GM23338 (cell line): Measurements from ENCODE around the gene SLC17A8. TPM values are rescaled to one million over a fixed set of nuclear protein-coding genes. Genes with fewer than 3 reads are reported as not detected.

Source experiments
- polyA plus RNA-seq: library from polyadenylated mRNA; unstranded; fragments of >200 nt; fragmentation: Nextera tagmentation; extraction: Ambion mirVana; gene quantifications from 2 replicates; pipeline ENCODE4 v1.2.1, GENCODE V29; 2016
- total RNA-seq: library from RNA; depleted of rRNA; stranded (reverse); fragments of >200 nt; shearing (Covaris generic); gene quantifications from 2 replicates; pipeline ENCODE4 v1.2.3, GENCODE V29; 2014; rRNA removed

SLC17A8 gene
- total and polyA plus RNA-seq, 2 experiments from 2014 or later = 0.05 to 0.24 TPM

Other genes starting within 250 kb of the SLC17A8 start
- gene BLTP3B, start 214.2 kb upstream of the SLC17A8 start, total RNA-seq = 22.6 and 35.8 TPM in 2 replicates
- 9.5 and 11.2 TPM in 2 replicates for gene BLTP3B, start 214.2 kb upstream of the SLC17A8 start, polyA plus RNA-seq
- gene ACTR6, start 156.3 kb upstream of the SLC17A8 start, total RNA-seq = 30.1 and 44.7 TPM in 2 replicates
- 42.5 and 44.2 TPM in 2 replicates for gene ACTR6, start 156.3 kb upstream of the SLC17A8 start, polyA plus RNA-seq
- 2.2 and 2.5 TPM in 2 replicates for gene DEPDC4, start 90.0 kb upstream of the SLC17A8 start, total RNA-seq
- gene DEPDC4, start 90.0 kb upstream of the SLC17A8 start, polyA plus RNA-seq = 9.4 and 10.2 TPM in 2 replicates
- gene SCYL2, start 89.9 kb upstream of the SLC17A8 start, total RNA-seq = 57.5 and 61.2 TPM in 2 replicates
- gene SCYL2, start 89.9 kb upstream of the SLC17A8 start, polyA plus RNA-seq = 15.0 and 15.2 TPM in 2 replicates
- gene NR1H4, start 116.8 kb downstream of the SLC17A8 start, total RNA-seq = not detected in 2 replicates
- gene NR1H4, start 116.8 kb downstream of the SLC17A8 start, polyA plus RNA-seq = not detected in 2 replicates
- gene GAS2L3, start 216.6 kb downstream of the SLC17A8 start, total RNA-seq = 13.5 and 22.3 TPM in 2 replicates
- gene GAS2L3, start 216.6 kb downstream of the SLC17A8 start, polyA plus RNA-seq = 9.0 and 9.7 TPM in 2 replicates